Parathyroid adenoma (tissue), 2 donors: ENCODE measurements around the gene HRH3.
A peak's percentile ranks its signal among the peaks of the same experiment; 100 is the strongest.

ENCODE experiments used
- H2AFZ ChIP-seq: fragments of 300-600 bp; sonication (generic); one replicate; pipeline ENCODE4 v1.7.0; 2017; ENCODE audit warnings: antibody characterized with exemption, mild to moderate bottlenecking
- H3K27ac ChIP-seq: fragments of 300-600 bp; sonication (generic); one replicate; pipeline ENCODE4 v1.7.0; 2017
- H3K27me3 ChIP-seq: fragments of 300-600 bp; sonication (generic); one replicate; pipeline ENCODE4 v1.7.0; 2017; ENCODE audit warnings: low read length; ENCODE audit not compliant: control insufficient read depth, insufficient read depth
- H3K36me3 ChIP-seq: fragments of 300-600 bp; sonication (generic); one replicate; pipeline ENCODE4 v1.7.0; 2017; ENCODE audit warnings: low read length; ENCODE audit not compliant: control insufficient read depth, insufficient read depth
- H3K4me1 ChIP-seq: fragments of 300-600 bp; sonication (generic); one replicate; pipeline ENCODE4 v1.7.0; 2017; ENCODE audit warnings: control low read depth
- H3K4me2 ChIP-seq: fragments of 300-600 bp; sonication (generic); one replicate; pipeline ENCODE4 v1.7.0; 2017; ENCODE audit warnings: low read length
- H3K4me3 ChIP-seq: fragments of 300-600 bp; sonication (generic); one replicate; pipeline ENCODE4 v1.7.0; 2017; ENCODE audit warnings: low read depth, low read length
- H3K79me2 ChIP-seq: fragments of 300-600 bp; sonication (generic); one replicate; pipeline ENCODE4 v1.7.0; 2017; ENCODE audit warnings: control low read depth
- H3K9ac ChIP-seq: fragments of 300-600 bp; sonication (generic); one replicate; pipeline ENCODE4 v1.7.0; 2017; ENCODE audit warnings: mild to moderate bottlenecking
- H3K9me3 ChIP-seq: fragments of 300-600 bp; sonication (generic); one replicate; pipeline ENCODE4 v1.7.0; 2017; ENCODE audit warnings: low read length; ENCODE audit not compliant: control insufficient read depth
- CTCF ChIP-seq: fragments of 300-600 bp; sonication (generic); IDR thresholded peaks from one replicate; pipeline ENCODE4 v1.7.0; 2017; ENCODE audit warnings: antibody characterized with exemption, mild to moderate bottlenecking
- donor health status: primary hyperparathyroidism.

HRH3 gene

GRCh38 chr20:62183426-62184142, 36.5 kb downstream of the HRH3 start:
- Histone ChIP-seq H3K4me2 (peak overlapping the region; percentile 100), H3K79me2 (peaks cover 27% of the 10 kb centered on the region), H3K27me3 (no peaks in the 10 kb centered on the region), H2AFZ (peak overlapping the region; percentile 86), H3K9ac (peak overlapping the region; percentile 85), H3K4me1 (peaks cover 4% of the 10 kb centered on the region), H3K36me3 (no peaks in the 10 kb centered on the region), H3K27ac (peak overlapping the region; percentile 82), H3K9me3 (no peaks in the 10 kb centered on the region), H3K4me3 (peak overlapping the region; percentile 96)
- TF ChIP-seq CTCF: no peak

- peak within 1 kb of the TSS; percentile 82 for H3K27ac ChIP-seq
- no peaks in the 10 kb centered on the region for H3K27me3 ChIP-seq
- no peak for TF ChIP-seq CTCF
Measured at GRCh38 chr20:62182469-62183425, 37.3 kb downstream of the HRH3 start, which contains the start of gene MTG2. TSS of gene MTG2 (plus strand) at chr20:62183028. CDS start at chr20:62193421, 10,393 bp downstream.

DNA sequence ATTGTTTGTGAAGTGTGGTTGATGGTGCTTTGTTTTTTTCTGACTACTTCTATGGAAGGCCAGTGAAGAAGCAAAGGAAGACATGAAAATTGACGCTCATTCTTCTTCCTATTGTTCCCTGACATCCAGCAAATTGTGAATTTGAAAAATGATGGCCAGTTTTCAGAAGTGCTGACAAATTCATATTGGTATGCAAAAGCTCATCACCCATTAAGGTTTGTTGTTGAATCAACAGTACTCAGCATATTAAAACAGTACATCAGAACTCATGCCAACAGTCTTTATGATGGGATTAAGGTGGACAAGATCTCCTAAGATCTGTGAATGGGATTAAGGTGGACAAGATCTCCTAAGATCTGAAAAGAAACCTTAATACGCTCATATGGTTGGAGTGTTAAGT, 38.3 kb downstream of the HRH3 start:
- no peak overlapping the region for H3K27ac ChIP-seq
- TF ChIP-seq CTCF: no peak
- H3K4me1 ChIP-seq: peaks cover 4% of the 10 kb centered on the region
- H3K4me3 ChIP-seq: peak overlapping the region; percentile 96
- peaks cover 20% of the 10 kb centered on the region for H3K79me2 ChIP-seq
- H2AFZ ChIP-seq: peak overlapping the region; percentile 86
- no peaks in the 10 kb centered on the region for H3K36me3 ChIP-seq
- H3K4me2 ChIP-seq: peak overlapping the region; percentile 100
- no peak overlapping the region for H3K9ac ChIP-seq
- H3K9me3 ChIP-seq: no peaks in the 10 kb centered on the region
- H3K27me3 ChIP-seq: no peaks in the 10 kb centered on the region

More at GRCh38 chr20:62182469-62183425, 37.3 kb downstream of the HRH3 start, which contains the start of gene MTG2:
- Histone ChIP-seq H3K9me3 (no peaks in the 10 kb centered on the region), H3K4me1 (peaks cover 4% of the 10 kb centered on the region), H3K79me2 (peaks cover 25% of the 10 kb centered on the region), H3K36me3 (no peaks in the 10 kb centered on the region), H3K4me2 (peak within 1 kb of the TSS; percentile 100), H3K4me3 (peak within 1 kb of the TSS; percentile 96), H3K9ac (peak within 1 kb of the TSS; percentile 85), H2AFZ (peak within 1 kb of the TSS; percentile 86)

- H3K36me3 ChIP-seq: no peaks in the 10 kb centered on the region
- no peak for TF ChIP-seq CTCF
Measured at GRCh38 chr20:62179162-62179504, 40.9 kb downstream of the HRH3 start.

More at GRCh38 chr20:62179162-62179504, 40.9 kb downstream of the HRH3 start:
- Histone ChIP-seq H3K9me3 (no peaks in the 10 kb centered on the region), H3K27me3 (no peaks in the 10 kb centered on the region), H3K4me2 (no peak overlapping the region), H3K4me3 (no peak overlapping the region), H3K27ac (no peak overlapping the region), H2AFZ (no peak overlapping the region), H3K4me1 (peaks cover 4% of the 10 kb centered on the region), H3K9ac (no peak overlapping the region), H3K79me2 (peaks cover 11% of the 10 kb centered on the region)
